OCI-LY3 (cell line): ENCODE data around the gene EDEM3.

ENCODE experiments used
- H2AFZ ChIP-seq: fragments of 200-600, 300-600 bp; shearing (Covaris generic); 2 replicates; pipeline ENCODE4 v1.6.0; 2014; ENCODE audit warnings: antibody characterized with exemption, low read depth, low read length
- H3K27ac ChIP-seq: fragments of 200-600, 300-600 bp; sonication (generic); 2 replicates; pipeline ENCODE4 v1.5.1; 2014; ENCODE audit warnings: mild to moderate bottlenecking, low read length, moderate library complexity, mixed read lengths
- H3K27me3 ChIP-seq: fragments of 200-600, 300-600 bp; sonication (generic); 2 replicates; pipeline ENCODE4 v1.6.1; 2014; ENCODE audit warnings: low read depth, low read length, mixed read lengths
- H3K36me3 ChIP-seq: fragments of 200-600, 300-600 bp; sonication (generic); replicated peaks from 2 replicates; pipeline ENCODE3; 2014; ENCODE audit warnings: low read depth, low read length, mixed read lengths
- H3K4me1 ChIP-seq: fragments of 300-600, 200-600 bp; sonication (generic); 2 replicates; pipeline ENCODE4 v1.6.1; 2014; ENCODE audit warnings: low read length, mixed read lengths
- H3K4me2 ChIP-seq: fragments of 200-600, 300-600 bp; sonication (generic); 2 replicates; pipeline ENCODE4 v1.6.1; 2014; ENCODE audit warnings: low read length, mixed read lengths
- H3K4me3 ChIP-seq: fragments of 300-600, 200-600 bp; sonication (generic); 2 replicates; pipeline ENCODE4 v1.5.1; 2014; ENCODE audit warnings: antibody characterized with exemption, mild to moderate bottlenecking, low read length, moderate library complexity
- H3K79me2 ChIP-seq: fragments of 300-600, 200-600 bp; shearing (Covaris generic); 2 replicates; pipeline ENCODE4 v1.6.1; 2014; ENCODE audit warnings: mild to moderate bottlenecking, low read length, mixed read lengths
- H3K9ac ChIP-seq: fragments of 300-600, 200-600 bp; shearing (Covaris generic); 2 replicates; pipeline ENCODE4 v1.6.0; 2014; ENCODE audit warnings: mild to moderate bottlenecking, low read length, moderate library complexity
- H3K9me3 ChIP-seq: fragments of 200-600, 300-600 bp; shearing (Covaris generic); 2 replicates; pipeline ENCODE4 v1.6.1; 2014; ENCODE audit warnings: low read length, mixed read lengths; ENCODE audit not compliant: insufficient read depth
- H4K20me1 ChIP-seq: fragments of 200-600, 300-600 bp; sonication (generic); 2 replicates; pipeline ENCODE4 v1.6.1; 2016; ENCODE audit warnings: low read length, mixed read lengths; ENCODE audit not compliant: insufficient read depth
- EZH2phosphoT487 ChIP-seq: fragments of 200-600 bp; shearing (Covaris generic); IDR thresholded peaks from 2 replicates; pipeline ENCODE4 v1.6.1; 2018; ENCODE audit warnings: antibody characterized with exemption, mixed run types, low read depth
- TF ChIP-seq, protein P1 (sequence below): fragments of 200-600, 300-600 bp; sonication (generic); IDR thresholded peaks from 2 replicates; pipeline ENCODE4 v1.5.1; 2014; ENCODE audit warnings: antibody characterized with exemption, low read length, low read depth

EDEM3 gene

DNA sequence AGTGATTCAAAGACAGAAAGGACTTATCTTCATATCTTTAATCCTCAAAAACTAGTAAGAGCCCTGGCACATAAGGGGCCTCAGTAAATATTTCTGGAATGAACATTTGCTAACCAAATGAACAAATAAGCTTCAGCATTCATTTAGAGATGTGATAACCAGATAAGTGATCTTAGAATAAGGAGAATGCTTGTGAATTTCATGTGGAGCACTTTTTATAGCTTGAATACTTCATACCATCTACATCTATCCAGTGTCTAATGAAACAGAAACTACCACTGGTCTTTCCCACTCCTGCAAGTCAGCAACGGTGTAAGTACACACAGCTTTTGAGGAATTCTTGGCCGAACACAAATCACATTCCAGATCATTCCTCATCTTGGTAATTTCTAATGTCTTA is 38.5 kb downstream of the EDEM3 start:
- Histone ChIP-seq H3K9me3 (no peaks in the 10 kb centered on the region), H3K27ac (no peak overlapping the region), H4K20me1 (no peaks in the 10 kb centered on the region), H3K4me3 (no peak overlapping the region), H3K79me2 (no peaks in the 10 kb centered on the region), H3K9ac (no peak overlapping the region), H2AFZ (no peak overlapping the region), H3K4me2 (no peak overlapping the region), H3K36me3 (peaks cover 32% of the 10 kb centered on the region), H3K27me3 (no peaks in the 10 kb centered on the region), H3K4me1 (no peaks in the 10 kb centered on the region)
- no peak for TF ChIP-seq EZH2phosphoT487
- TF ChIP-seq, protein P1, sequence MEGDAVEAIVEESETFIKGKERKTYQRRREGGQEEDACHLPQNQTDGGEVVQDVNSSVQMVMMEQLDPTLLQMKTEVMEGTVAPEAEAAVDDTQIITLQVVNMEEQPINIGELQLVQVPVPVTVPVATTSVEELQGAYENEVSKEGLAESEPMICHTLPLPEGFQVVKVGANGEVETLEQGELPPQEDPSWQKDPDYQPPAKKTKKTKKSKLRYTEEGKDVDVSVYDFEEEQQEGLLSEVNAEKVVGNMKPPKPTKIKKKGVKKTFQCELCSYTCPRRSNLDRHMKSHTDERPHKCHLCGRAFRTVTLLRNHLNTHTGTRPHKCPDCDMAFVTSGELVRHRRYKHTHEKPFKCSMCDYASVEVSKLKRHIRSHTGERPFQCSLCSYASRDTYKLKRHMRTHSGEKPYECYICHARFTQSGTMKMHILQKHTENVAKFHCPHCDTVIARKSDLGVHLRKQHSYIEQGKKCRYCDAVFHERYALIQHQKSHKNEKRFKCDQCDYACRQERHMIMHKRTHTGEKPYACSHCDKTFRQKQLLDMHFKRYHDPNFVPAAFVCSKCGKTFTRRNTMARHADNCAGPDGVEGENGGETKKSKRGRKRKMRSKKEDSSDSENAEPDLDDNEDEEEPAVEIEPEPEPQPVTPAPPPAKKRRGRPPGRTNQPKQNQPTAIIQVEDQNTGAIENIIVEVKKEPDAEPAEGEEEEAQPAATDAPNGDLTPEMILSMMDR = no peak

DNA sequence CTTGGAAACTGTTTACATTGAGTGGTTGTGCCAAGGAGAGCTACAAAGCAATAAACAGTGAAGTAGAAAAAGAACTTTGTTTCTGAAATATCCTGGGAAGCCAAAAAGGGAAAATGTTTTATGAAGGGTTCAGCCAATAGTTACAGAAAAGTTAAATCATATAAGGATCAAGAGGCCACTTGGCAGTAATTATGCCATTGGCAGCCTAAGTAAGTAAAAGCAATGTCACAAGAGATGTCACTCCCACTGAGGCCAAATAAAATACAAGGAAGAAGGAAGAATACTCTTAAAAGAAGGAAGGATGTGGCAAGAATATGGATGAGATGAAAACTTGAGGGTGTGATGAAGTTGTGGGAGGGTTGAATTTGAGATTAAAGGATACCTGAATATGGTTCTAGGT is 45.2 kb downstream of the EDEM3 start:
- Histone ChIP-seq H3K36me3 (peaks cover 50% of the 10 kb centered on the region), H3K79me2 (no peaks in the 10 kb centered on the region), H3K4me3 (no peak overlapping the region)

DNA sequence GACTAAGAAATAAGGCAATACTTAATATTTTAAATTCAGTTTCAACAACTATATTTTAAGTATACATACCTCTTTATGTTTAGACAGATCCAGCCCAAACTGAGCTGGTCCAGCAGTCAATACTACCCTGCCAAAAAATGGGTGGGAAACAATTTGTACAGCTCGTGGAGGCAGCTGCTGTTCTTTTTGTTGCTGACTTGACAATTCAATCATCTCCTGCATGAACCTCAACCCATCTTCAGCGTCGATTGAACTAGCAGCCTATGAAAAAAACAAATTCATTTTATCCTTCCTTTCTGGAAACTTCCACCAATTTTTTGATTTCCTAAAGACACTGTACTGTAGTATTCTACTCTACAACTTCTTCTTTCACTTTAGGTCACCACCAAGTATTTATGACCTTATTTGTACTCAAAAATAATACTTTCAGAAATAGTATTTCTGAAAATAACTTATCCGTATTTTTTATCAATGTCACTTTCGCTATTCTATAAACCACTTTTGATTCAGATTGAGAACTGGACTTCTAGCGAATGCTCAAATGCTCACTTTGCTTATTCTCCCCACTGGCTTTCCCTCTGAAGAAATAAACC is 46.5 kb downstream of the EDEM3 start:
- Histone ChIP-seq H3K79me2 (no peaks in the 10 kb centered on the region), H3K36me3 (peaks cover 43% of the 10 kb centered on the region), H3K4me2 (peak overlapping the region; percentile 55), H3K4me1 (peaks cover 15% of the 10 kb centered on the region), H3K4me3 (peak overlapping the region; percentile 3; the same call in 1 of the 2 replicates), H2AFZ (no peak overlapping the region), H4K20me1 (no peaks in the 10 kb centered on the region), H3K27me3 (no peaks in the 10 kb centered on the region), H3K27ac (peak overlapping the region; percentile 73), H3K9me3 (no peaks in the 10 kb centered on the region), H3K9ac (peak overlapping the region; percentile 18; the same call in 1 of the 2 replicates)
- TF ChIP-seq EZH2phosphoT487 = no peak
- TF ChIP-seq, protein P1 = no peak

More for the DNA sequence above, 45.2 kb downstream of the EDEM3 start:
- H3K9me3 ChIP-seq = no peaks in the 10 kb centered on the region
- no peaks in the 10 kb centered on the region for H3K27me3 ChIP-seq
- H2AFZ ChIP-seq = no peak overlapping the region
- no peak overlapping the region for H3K27ac ChIP-seq
- H4K20me1 ChIP-seq = no peaks in the 10 kb centered on the region
- TF ChIP-seq, protein P1 = no peak
- no peak for TF ChIP-seq EZH2phosphoT487
- H3K9ac ChIP-seq = no peak overlapping the region
- H3K4me2 ChIP-seq = no peak overlapping the region
- peaks cover 15% of the 10 kb centered on the region for H3K4me1 ChIP-seq

DNA sequence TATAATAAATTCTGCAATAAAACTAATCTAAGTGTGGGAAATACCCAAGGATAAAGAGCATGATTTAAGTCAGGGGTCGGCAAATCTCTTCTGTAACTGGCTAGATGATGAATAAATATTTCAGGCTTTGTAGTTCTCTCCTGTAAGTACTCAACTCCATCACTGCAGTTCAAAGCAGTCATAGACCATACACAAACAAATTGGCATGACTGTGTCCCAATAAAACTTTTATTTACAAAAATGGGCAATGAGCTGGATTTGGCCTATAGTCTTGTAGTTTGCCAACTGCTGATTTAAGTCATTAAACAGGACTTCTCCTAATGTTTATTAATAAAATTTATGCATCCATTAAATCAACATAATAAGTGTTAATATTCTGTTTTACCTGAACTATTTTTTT is 49.4 kb downstream of the EDEM3 start:
- H3K27me3 ChIP-seq = no peaks in the 10 kb centered on the region
- H2AFZ ChIP-seq = no peak overlapping the region
- no peak overlapping the region for H3K27ac ChIP-seq
- no peaks in the 10 kb centered on the region for H3K9me3 ChIP-seq
- H3K79me2 ChIP-seq = no peaks in the 10 kb centered on the region
- H3K4me3 ChIP-seq = no peak overlapping the region
- no peaks in the 10 kb centered on the region for H4K20me1 ChIP-seq
- H3K36me3 ChIP-seq = peaks cover 49% of the 10 kb centered on the region
- no peak overlapping the region for H3K9ac ChIP-seq
- no peak overlapping the region for H3K4me2 ChIP-seq
- peaks cover 15% of the 10 kb centered on the region for H3K4me1 ChIP-seq
- no peak for TF ChIP-seq EZH2phosphoT487
- TF ChIP-seq, protein P1 = no peak
